Skin epidermis (tissue), 12 donors: ENCODE data around the gene NCOA7.
"Not testable (repeated sequence)": the region's sequence is repeated elsewhere in the genome, so short reads cannot be mapped to it uniquely, and the experiment has no call there.

Experiments used
- H3K27ac ChIP-seq, 21 experiments: fragments of 200-600 bp; sonication (generic) in 11 of 21; one replicate each; pipeline ENCODE4 v1.5.0; 2020; ENCODE audit warnings: mild to moderate bottlenecking in 3 of 21, inconsistent platforms in 2 of 21, moderate library complexity in 2 of 21
- H3K4me3 ChIP-seq, 7 experiments: fragments of 200-600 bp; sonication (generic) in 2 of 7; one replicate each; pipeline ENCODE4 v1.5.0; 2020; ENCODE audit warnings: inconsistent platforms in 2 of 7, mild to moderate bottlenecking in 2 of 7, moderate library complexity in 1 of 7

The NCOA7 gene

GRCh38 chr6:125787791-125788190, 3.0 kb upstream of the NCOA7 start:
- Histone ChIP-seq H3K4me3 (no peak overlapping the region), H3K27ac (no peak overlapping the region)

GRCh38 chr6:125789167-125789566, 1.6 kb upstream of the NCOA7 start:
- Histone ChIP-seq H3K4me3 (no peak overlapping the region), H3K27ac (peak overlapping the region in 15 of 21 experiments; percentile 90 to 98 (median 97))

- Histone ChIP-seq H3K4me3 (peak overlapping the region; percentile 73 to 93 (median 90)), H3K27ac (peak overlapping the region; percentile 90 to 99 (median 97))
These were observed 993 bp upstream of the NCOA7 start for GRCh38 chr6:125789576-125790357.

DNA sequence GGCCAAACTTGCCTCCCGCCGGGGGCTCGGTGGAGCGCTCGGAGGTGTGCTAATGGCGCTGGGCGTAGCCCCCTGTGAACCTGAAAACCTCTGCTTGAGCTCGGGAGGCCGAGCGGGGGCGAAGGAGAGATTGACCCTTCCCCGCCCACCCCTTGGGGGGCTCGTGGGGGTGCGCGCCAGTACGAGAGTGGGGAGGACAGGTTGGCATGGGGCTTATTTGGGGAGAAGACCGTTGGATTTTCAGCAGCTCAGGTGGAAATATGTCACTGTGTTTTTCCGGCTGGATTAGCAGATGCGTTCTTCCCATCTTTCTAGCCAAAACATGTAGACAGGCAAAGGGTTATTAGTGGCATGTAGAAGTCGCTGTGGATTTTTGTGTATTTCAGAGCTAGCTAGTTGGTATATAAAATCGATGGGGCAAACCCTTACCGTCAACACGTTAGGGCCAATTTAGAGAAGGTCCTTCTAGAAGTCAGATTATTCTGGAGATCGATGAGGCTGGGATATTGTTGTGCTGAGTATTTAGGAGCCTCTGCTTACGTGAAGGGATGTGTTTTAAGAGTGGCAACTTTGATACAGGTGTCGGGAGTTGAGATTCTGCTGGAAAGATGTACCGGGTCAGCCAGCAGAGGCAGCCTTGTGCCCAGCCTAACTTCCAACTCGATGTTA, 525 bp downstream of the NCOA7 start:
- peak overlapping the region; percentile 73 to 93 (median 90) for H3K4me3 ChIP-seq
- H3K27ac ChIP-seq = peak overlapping the region in 20 of 21 experiments; percentile 90 to 99 (median 97)

DNA sequence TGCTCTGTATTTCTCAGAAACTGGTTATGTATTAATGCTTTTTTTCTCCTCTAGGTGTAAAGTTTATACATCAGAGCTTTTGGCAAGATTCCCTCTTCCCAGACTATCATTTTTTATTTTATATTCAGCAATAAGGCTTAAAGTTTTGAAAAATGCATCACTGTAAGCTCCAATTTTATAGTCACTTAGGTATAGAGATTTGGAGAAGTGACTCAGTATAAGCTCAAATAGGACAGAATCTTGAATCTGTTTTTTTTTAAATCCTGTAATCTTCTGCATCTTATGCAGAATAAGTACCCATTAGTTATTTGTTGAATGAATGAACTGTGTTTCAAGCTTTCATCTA, 1.0 kb downstream of the NCOA7 start:
- H3K27ac ChIP-seq = peak overlapping the region in 9 of 21 experiments; percentile 35 to 98 (median 97)
- H3K4me3 ChIP-seq = peak overlapping the region; percentile 73 to 93 (median 90)

- peak overlapping the region in 6 of 7 experiments; percentile 73 to 93 (median 90) for H3K4me3 ChIP-seq
- H3K27ac ChIP-seq = peak overlapping the region in 7 of 21 experiments; percentile 8 to 98 (median 97)
These were observed 1.4 kb downstream of the NCOA7 start for GRCh38 chr6:125792172-125792571.

GRCh38 chr6:125792680-125793079, 1.9 kb downstream of the NCOA7 start:
- H3K4me3 ChIP-seq = peak overlapping the region in 1 of 7 experiments; percentile 83
- H3K27ac ChIP-seq = peak overlapping the region in 7 of 21 experiments; percentile 8 to 98 (median 59)

DNA sequence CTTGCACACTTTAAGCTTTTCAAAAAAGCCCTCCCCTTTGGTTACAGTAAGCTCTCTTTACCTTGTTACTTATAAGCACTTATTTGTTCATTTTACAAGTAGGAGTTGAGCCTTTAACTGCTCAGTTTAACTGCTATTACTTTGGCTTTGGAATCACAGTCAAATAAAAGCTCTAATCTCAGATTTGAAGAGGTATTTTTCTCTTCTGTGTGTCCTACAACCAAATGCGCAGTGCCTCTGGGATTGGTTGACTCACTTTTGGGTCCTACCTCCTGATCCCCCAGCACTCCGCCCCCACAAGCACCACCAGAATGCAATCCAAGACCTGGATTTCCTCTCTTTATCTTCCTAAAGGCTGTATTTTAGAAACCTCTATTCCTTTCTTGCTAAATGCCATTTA, 2.5 kb downstream of the NCOA7 start:
- H3K27ac ChIP-seq = peak overlapping the region in 14 of 21 experiments; percentile 7 to 76 (median 34)
- H3K4me3 ChIP-seq = no peak overlapping the region

DNA sequence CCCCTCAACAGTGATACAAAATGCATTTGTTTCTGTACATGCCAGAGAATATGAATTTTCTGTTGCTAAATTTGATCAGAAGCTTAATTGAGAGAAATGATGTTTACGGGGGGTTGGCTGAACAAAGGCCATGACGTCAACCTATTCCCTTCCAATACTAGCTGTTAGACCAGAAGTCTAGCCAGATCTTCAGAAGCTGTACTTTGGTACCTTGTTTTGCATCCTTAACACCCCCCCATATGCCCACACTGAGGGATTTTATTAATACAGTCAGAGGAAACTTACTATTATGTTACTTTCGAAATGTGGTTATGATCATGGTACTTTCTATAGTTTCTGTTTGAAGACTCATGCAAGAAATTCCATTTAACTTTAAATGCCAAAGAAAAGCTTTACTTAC, 3.1 kb downstream of the NCOA7 start:
- Histone ChIP-seq H3K27ac (peak overlapping the region in 9 of 21 experiments; percentile 8 to 76 (median 33)), H3K4me3 (no peak overlapping the region)

- no peak overlapping the region for H3K4me3 ChIP-seq
- H3K27ac ChIP-seq = peak overlapping the region in 9 of 21 experiments; percentile 0 to 76 (median 33)
These were observed 3.8 kb downstream of the NCOA7 start for GRCh38 chr6:125794342-125795137.

DNA sequence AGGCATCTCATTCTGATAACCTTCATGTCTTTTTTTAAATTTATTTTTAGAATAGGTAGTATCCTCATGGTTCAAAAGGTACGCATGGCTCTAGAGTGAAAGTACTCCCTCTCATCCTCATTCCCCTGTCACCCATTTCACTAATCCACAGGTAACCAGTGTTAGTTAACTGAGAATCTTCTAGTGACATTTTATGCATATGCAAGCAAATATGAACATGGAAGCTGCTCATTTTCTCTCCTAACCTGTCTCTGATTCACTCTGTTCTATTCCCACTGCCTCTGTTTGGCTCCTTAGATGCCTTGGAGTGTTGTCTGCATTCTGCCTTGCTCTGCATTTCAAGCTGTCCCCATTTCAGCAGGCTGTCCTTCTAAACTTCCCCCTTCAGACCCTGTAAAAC, 4.5 kb downstream of the NCOA7 start:
- Histone ChIP-seq H3K4me3 (no peak overlapping the region), H3K27ac (peak overlapping the region in 7 of 21 experiments; percentile 16 to 76 (median 44))

DNA sequence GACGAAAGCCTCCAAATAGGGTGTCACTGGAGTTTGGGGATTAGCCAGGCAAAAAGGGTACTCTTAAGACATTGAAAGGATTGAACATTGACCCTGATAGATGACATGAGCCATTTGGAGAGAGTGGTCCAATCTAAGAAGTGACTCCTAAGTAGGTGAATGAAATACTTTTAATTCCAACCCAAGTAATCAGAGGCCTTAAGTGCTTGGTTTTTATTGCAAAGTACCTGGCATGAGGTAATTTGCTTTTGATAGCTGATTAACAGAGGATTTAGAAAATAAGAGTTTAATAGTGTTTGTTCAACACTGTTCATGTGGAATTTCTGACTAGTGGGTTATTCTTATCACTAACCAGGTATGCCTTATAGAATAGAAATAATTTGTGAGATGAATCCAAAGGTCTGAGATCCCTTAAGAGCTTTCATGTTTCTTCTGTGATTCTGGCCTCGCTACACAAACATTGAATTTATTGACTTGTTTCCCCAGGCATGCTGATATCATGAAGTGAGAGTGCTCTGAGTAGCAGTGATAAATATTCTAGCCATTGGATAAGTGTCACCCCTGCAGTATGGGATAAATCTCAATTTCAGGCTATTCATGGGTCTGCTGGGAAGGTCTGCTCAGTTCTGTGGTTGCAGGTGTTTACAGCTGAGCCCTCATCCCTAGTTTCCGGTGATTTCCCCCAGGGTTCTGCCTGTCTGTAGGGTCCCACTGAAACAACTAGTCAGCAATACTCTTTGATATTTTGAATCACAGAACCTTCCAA, 6.5 kb downstream of the NCOA7 start:
- Histone ChIP-seq H3K4me3 (no peak overlapping the region), H3K27ac (peak overlapping the region in 1 of 21 experiments; percentile 13)

- Histone ChIP-seq H3K27ac (peak overlapping the region in 2 of 21 experiments; percentile 13 to 21), H3K4me3 (no peak overlapping the region)
These were observed 7.2 kb downstream of the NCOA7 start for GRCh38 chr6:125797886-125798444.

DNA sequence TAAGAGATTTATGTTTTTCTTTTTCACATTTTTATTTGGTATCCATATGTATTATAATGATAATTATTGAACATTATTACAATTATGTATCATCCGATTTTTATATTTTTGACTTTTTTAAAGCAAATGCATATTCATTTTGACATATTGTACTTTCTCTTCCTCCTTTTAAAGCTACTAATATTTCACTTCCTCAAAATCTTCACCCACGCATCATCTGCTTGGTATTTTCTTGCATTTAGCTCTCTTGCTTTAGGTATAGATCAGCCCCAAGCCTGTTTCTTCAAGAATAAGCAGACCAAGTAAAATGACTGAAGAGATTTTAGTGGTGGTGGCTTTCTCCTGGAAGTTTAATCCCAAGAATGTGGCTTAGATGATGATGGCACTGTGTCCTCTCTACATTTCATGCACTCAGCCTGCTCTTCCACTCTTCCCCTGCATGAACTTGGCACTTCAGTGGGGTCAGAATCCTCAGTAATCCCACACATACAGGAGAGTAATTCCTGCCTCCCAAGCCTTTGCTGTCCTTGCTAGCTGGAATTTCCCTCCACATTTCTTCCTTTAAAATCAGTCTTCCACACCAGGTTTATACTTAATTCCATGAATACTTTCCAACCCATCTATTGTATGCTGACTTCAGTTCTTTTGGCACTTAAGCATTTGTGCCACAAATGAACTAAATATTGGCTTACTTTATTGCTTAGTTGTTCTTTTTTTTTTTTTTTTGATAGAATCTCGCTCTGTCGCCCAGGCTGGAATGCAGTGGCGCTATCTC, 8.2 kb downstream of the NCOA7 start:
- no peak overlapping the region for H3K4me3 ChIP-seq
- peak overlapping the region in 5 of 21 experiments; percentile 20 to 64 (median 24) for H3K27ac ChIP-seq

GRCh38 chr6:125802383-125802782, 11.6 kb downstream of the NCOA7 start:
- no peak overlapping the region for H3K4me3 ChIP-seq
- peak overlapping the region in 9 of 21 experiments; percentile 10 to 70 (median 45) for H3K27ac ChIP-seq

DNA sequence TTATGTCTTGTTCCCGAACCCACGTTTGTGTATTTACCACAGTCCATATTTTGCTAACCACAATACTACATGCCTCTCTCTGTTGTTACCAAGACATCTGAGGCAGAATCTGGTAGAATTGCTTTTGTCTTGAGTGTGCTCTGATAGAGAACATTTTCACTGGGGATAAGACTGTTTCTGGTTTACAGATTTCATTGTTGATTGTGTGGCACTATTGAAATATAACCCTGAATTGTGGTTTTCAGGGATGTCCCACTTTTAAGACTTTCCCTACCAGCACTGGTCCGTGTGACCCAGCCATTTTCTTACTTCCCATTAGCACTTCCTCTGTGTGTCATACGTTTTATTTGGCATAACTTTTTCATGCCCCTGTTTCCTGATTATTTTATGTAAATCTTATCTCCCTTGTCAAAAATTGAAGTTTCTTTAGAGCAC, 12.2 kb downstream of the NCOA7 start:
- H3K27ac ChIP-seq = peak overlapping the region in 12 of 21 experiments; percentile 3 to 70 (median 40)
- H3K4me3 ChIP-seq = no peak overlapping the region

- H3K27ac ChIP-seq = peak overlapping the region in 3 of 21 experiments; percentile 3 to 50 (median 10)
These were observed 13.5 kb downstream of the NCOA7 start for GRCh38 chr6:125804264-125804663.

DNA sequence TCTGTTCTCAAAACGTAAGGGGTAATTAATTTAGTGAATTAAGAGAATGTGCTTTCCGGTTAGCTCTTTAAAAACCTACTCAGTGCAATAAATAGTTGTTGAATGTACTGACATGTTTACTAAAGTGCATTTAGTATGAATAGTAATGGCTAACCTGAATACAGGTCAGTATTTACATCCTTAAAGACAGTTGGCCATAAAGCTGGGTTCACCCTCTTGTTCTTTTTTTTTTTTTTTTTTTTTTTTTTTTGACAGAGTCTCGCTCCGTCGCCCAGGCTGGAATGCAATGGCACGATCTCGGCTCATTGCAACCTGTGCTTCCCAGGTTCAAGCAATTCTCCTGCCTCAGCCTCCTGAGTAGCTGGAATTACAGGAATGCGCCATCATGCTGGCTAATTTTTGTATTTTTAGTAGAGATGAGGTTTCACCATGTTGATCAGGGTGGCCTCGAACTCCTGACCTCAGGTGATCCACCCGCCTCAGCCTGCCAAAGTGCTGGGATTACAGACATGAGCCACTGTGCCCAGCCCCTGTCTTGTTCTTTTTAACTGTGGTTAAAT, 14.2 kb downstream of the NCOA7 start:
- peak overlapping the region in 1 of 21 experiments; percentile 11 for H3K27ac ChIP-seq
- H3K4me3 ChIP-seq = not testable (repeated sequence)

More at GRCh38 chr6:125804264-125804663, 13.5 kb downstream of the NCOA7 start:
- H3K4me3 ChIP-seq = no peak overlapping the region
